Measurements from ENCODE around the gene ARHGAP28. TPM values are rescaled to one million over a fixed set of nuclear protein-coding genes. Genes with fewer than 3 reads are reported as not detected.

ARHGAP28 gene
- polyA plus RNA-seq, 1 of the 3 experiments (the other 2 are of a cell fraction), result 0.99 TPM

GRCh38 chr18:6759579-6759978 lies 30.1 kb downstream of the ARHGAP28 start:
- no peaks in the 10 kb centered on the region for H3K79me2 ChIP-seq (ENCODE audit: insufficient read depth)
- no peak overlapping the region for H3K27ac ChIP-seq (ENCODE audit: low read depth in 2 of 2, low read length in 1 of 2)
- no peak overlapping the region; the same call in 1 of the 2 replicates for H3K9ac ChIP-seq
- TF ChIP-seq PBX3 (IDR thresholded peaks at IDR 0.05) (no peak), ELF1 (IDR thresholded peaks at IDR 0.05) (no peak), MXI1 (IDR thresholded peaks at IDR 0.05; ENCODE audit: low read depth, low read length) (no peak), EP300 (IDR thresholded peaks at IDR 0.05; ENCODE audit: borderline replicate concordance in 1 of 2, low read depth in 1 of 2, low read length in 1 of 2) (no peak), RAD21 (IDR thresholded peaks at IDR 0.05; ENCODE audit: low read length) (no peak), JUND (IDR thresholded peaks at IDR 0.05) (no peak), FOXJ3 (CRISPR knock-in tag; IDR thresholded peaks at IDR 0.05) (no peak), MEF2A (IDR thresholded peaks at IDR 0.05; ENCODE audit: borderline replicate concordance, low read depth) (no peak), GABPA (IDR thresholded peaks at IDR 0.05; ENCODE audit: low read depth) (no peak), YY1 (IDR thresholded peaks at IDR 0.05; ENCODE audit: low read depth) (no peak), CTCF (IDR thresholded peaks at IDR 0.05) (no peak), RCOR1 (IDR thresholded peaks at IDR 0.05; ENCODE audit: low read length) (no peak), MAX (IDR thresholded peaks at IDR 0.05; ENCODE audit: low read depth) (no peak), TAF1 (IDR thresholded peaks at IDR 0.05; ENCODE audit: borderline replicate concordance, low read depth, low read length) (no peak), USF2 (IDR thresholded peaks at IDR 0.05; ENCODE audit: borderline replicate concordance, low read depth, low read length) (no peak)
- no peak overlapping the region for H3K4me2 ChIP-seq
- CTCF ChIA-PET, result interaction anchor here (1.1 to 1.9 kb wide), 2 partner anchors 9 to 17 kb away, joined by 3 to 7 read pairs; no protein-coding TSS in a partner anchor
- no peaks in the 10 kb centered on the region for H3F3A ChIP-seq (replicated peaks; ENCODE audit: insufficient read depth)
- POLR2A ChIA-PET, result no interaction called here
- H3K36me3 ChIP-seq (replicated peaks in 1 of 2; ENCODE audit: control insufficient read depth in 1 of 2, insufficient read depth in 2 of 2, low read length in 1 of 2), result no peaks in the 10 kb centered on the region
- H3K4me1 ChIP-seq (ENCODE audit: control insufficient read depth in 1 of 2, insufficient read depth in 2 of 2, low read depth in 1 of 2, low read length in 1 of 2), result peaks cover 0 to 7% of the 10 kb centered on the region in 2 experiments; a peak in 1 of 4 replicates
- H3K27me3 ChIP-seq (ENCODE audit: insufficient read depth), result no peaks in the 10 kb centered on the region
- DNase-seq, result no peak
- H3K9me3 ChIP-seq, result no peaks in the 10 kb centered on the region
- no peak overlapping the region for H2AFZ ChIP-seq (ENCODE audit: low read depth)
- H3K9me2 ChIP-seq, result no peaks in the 10 kb centered on the region
- H4K20me1 ChIP-seq (ENCODE audit: insufficient read depth), result no peaks in the 10 kb centered on the region
- no peak overlapping the region for H3K4me3 ChIP-seq (ENCODE audit: low read depth in 2 of 2, low read length in 1 of 2)
- 65% methylated on average over 2 of the region's 2 CpGs for WGBS (ENCODE audit: low lambda C conversion rate)

DNA sequence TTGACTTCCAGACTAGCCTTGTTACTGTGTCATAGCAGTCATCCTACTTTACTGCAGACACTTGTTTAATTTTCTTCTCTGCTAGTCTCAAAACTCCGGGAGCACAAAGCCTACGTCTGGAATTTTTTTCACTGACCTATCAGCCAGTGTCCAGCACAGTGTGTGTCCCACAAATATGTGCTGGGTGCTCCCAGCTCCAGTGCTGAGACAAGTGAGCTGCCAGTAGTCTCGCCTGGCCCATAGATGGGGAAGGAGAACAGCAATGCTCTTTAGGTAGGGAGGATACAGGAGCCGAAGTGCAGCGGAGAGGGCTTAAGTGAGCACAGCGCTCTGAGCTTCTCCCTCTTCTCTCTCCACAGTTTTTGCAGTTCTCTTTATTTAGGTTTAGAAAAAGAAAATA lies 34.0 kb downstream of the ARHGAP28 start:
- Histone ChIP-seq H3K9me2 (no peaks in the 10 kb centered on the region), H3K4me2 (no peak overlapping the region), H3K27me3 (ENCODE audit: insufficient read depth) (no peaks in the 10 kb centered on the region), H3K9me3 (no peaks in the 10 kb centered on the region), H2AFZ (ENCODE audit: low read depth) (no peak overlapping the region), H3K27ac (ENCODE audit: low read depth in 2 of 2, low read length in 1 of 2) (no peak overlapping the region), H3K9ac (no peak overlapping the region), H3K36me3 (replicated peaks in 1 of 2; ENCODE audit: control insufficient read depth in 1 of 2, insufficient read depth in 2 of 2, low read length in 1 of 2) (no peaks in the 10 kb centered on the region), H3K4me3 (ENCODE audit: low read depth in 2 of 2, low read length in 1 of 2) (no peak overlapping the region), H3F3A (replicated peaks; ENCODE audit: insufficient read depth) (no peaks in the 10 kb centered on the region), H3K4me1 (ENCODE audit: control insufficient read depth in 1 of 2, insufficient read depth in 2 of 2, low read depth in 1 of 2, low read length in 1 of 2) (peaks cover 0 to 7% of the 10 kb centered on the region in 2 experiments; a peak in 1 of 4 replicates), H3K79me2 (ENCODE audit: insufficient read depth) (no peaks in the 10 kb centered on the region), H4K20me1 (ENCODE audit: insufficient read depth) (no peaks in the 10 kb centered on the region)
- TF ChIP-seq TEAD4 (IDR thresholded peaks at IDR 0.05; ENCODE audit: borderline replicate concordance, insufficient read depth) (no peak), MXI1 (IDR thresholded peaks at IDR 0.05; ENCODE audit: low read depth, low read length) (no peak)
- ChIA-PET POLR2A (no interaction called here), CTCF (no interaction called here)
- DNase-seq, result no peak
- WGBS (ENCODE audit: low lambda C conversion rate), result 82% methylated on average over 6 of the region's 6 CpGs
